KOPT-K1 (cell line): ENCODE data around the gene ATG4C.
"Not testable (repeated sequence)": the region's sequence is repeated elsewhere in the genome, so short reads cannot be mapped to it uniquely, and the experiment has no call there.

Experiments used
- H3K27ac ChIP-seq: fragments of 200-600 bp; sonication (generic); 2 replicates; pipeline ENCODE4 v1.5.1; 2016; ENCODE audit warnings: antibody characterized with exemption, mild to moderate bottlenecking, low read depth, low read length; ENCODE audit not compliant: poor library complexity, severe bottlenecking
- H3K36me3 ChIP-seq: fragments of 200-600 bp; sonication (generic); 2 replicates; pipeline ENCODE4 v1.5.1; 2017; ENCODE audit warnings: antibody characterized with exemption, mild to moderate bottlenecking, low read length, moderate library complexity; ENCODE audit not compliant: insufficient read depth
- H3K9me3 ChIP-seq: fragments of 200-600 bp; sonication (generic); 2 replicates; pipeline ENCODE4 v1.5.1; 2017; ENCODE audit warnings: antibody characterized with exemption, low read length, mild to moderate bottlenecking; ENCODE audit not compliant: insufficient read depth, poor library complexity, severe bottlenecking

Gene ATG4C

DNA sequence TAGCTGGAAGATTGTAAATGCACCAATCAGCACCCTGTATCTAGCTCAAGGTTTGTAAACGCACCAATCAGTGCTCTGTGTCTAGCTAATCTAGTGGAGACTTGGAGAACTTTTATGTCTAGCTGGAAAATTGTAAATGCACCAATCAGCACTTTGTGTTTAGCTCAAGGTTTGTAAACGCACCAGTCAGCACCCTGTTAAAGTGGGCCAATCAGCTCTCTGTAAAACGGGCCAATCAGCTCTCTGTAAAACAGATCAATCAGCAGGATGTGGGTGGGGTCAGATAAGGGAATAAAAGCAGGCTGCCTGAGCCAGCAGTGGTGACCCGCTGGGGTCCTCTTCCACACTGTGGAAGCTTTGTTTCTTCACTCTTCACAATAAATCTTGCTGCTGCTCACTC is 21.9 kb upstream of the ATG4C start:
- not testable (repeated sequence) for H3K9me3 ChIP-seq, H3K27ac ChIP-seq, H3K36me3 ChIP-seq

DNA sequence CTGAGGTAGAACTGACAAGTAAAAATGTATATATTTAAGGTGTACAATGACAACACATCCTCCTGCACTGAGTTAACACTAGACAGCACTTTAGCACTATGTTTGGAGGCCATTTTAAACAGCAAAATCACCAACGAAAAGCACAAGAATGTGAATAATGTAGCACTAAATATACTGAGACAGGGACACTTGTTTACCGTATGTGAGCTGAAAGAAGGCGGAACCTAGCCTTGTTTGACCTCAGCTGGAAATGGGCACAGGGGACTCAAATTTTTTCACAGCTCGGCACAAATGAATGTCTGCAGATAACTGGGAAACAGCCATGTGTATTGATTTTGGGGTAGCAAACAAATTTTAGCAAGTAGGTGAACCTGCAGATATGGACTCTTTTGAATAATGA is 18.0 kb upstream of the ATG4C start:
- Histone ChIP-seq H3K36me3 (no peaks in the 10 kb centered on the region), H3K27ac (no peak overlapping the region), H3K9me3 (no peaks in the 10 kb centered on the region)

DNA sequence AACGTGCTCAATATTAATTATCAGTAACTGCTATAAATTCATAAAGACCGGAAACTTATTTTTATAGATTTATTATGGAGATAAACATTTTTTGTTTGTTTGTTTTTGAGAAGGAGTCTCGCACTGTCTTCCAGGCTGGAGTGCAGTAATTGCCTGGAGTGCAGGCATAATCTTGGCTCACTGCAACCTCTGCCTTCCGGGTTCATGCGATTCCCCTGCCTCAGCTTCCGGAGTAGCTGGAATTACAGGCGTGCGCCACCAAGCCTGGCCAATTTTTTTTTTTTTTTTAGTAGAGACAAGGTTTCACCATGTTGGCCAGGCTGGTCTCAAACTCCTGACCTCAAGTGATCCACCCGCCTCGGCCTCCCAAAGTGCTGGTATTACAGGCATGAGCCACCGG is 15.4 kb upstream of the ATG4C start:
- not testable (repeated sequence) for H3K27ac ChIP-seq, H3K36me3 ChIP-seq
- peaks cover 14% of the 10 kb centered on the region for H3K9me3 ChIP-seq

DNA sequence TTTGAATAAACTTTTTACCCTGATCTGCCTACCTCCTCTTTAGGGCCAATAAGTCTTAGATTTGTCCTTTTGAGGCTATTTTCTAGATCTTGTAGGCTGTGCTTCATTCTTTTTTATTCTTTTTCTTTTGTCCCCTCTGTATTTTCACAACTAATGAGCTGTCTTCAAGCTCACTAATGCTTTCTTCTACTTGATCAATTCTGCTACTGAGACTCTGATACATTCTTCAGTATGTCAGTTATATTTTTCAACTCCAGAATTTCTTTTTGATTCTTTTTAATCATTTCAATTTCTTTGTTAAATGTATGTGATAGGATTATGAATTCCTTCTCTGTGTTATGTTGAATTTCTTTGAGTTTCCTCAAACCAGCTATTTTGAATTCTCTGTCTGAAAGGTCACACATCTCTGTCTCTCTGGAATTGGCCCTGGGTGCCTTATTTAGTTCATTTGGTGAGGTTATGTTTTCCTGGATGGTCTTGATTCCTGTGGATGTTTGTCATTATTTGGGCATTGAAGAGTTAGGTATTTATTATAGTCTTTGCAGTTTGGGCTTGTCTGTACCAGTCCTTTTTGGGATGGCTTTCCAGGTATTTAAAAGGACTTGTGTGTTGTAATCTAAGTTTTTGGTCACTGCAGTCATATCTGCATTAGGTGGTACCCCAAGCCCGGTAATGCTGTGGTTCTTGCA is 11.2 kb upstream of the ATG4C start:
- Histone ChIP-seq H3K9me3 (peaks cover 14% of the 10 kb centered on the region), H3K36me3 (no peaks in the 10 kb centered on the region), H3K27ac (no peak overlapping the region)

DNA sequence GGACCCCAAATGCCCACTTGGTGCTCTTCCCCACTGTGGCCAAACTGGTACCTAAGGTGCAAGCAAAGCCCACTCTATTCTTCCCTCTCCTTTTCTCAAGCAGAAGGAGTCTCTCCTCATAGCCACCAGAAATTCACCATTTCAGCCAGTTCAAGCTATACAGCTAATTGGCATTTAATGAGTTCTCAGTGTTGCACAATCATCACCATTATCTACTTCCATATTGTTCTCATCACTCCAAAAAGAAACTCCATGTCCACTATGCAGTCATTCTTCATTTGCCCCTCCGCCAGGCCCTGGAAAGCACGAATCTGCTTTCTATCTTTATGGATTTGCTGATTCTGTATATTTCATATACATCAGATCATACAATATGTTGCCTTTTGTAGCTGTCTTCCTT is 9.9 kb upstream of the ATG4C start:
- H3K27ac ChIP-seq = no peak overlapping the region
- peaks cover 14% of the 10 kb centered on the region for H3K9me3 ChIP-seq
- H3K36me3 ChIP-seq = no peaks in the 10 kb centered on the region

DNA sequence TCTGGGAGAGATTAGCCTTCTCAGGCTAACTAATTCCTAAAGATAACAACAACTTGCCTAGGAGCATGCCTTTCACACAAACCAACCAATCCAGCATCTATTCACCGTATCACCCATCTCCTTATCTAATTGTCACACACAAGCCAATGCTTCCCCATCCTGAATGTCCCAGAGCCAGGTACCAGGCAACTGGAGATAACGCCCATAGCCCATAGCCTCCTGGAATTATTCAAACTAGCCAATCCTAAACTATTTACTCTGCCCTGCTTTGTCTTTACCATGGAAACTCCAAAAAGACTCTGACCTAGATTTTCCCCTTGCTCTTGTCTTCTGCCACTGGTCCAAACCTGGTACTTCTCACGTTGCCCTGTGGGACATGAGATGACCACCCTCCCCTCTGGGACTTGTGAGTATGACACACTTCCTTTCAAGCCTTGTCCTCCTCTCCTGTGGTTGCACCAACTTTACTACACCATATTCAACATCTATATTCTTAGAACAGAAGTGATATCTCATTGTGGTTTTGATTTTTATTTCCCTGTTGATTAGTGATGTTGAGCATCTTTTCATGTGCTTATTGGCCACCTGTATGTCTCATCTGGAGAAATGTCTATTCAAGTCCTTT is 8.8 kb upstream of the ATG4C start:
- Histone ChIP-seq H3K9me3 (peaks cover 14% of the 10 kb centered on the region), H3K27ac (no peak overlapping the region), H3K36me3 (no peaks in the 10 kb centered on the region)

DNA sequence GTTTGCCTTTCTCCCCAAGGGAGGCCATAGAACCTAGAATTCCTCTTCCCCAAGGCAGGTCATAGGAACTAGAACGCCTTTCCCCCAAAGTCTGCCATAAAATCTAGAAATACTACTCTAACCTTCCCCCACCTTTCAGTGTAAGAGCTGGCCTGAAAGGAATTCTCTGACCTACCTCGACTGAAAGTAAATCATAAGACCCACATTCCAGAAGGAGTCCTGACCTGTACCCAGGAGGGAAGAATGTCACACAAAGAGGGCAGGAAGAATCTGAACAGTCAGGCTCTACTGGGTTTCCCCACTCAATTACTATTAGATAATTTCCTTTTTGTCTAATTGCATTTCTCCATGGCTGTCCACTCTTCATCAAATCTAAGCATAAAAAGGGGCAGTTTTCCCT is 5.7 kb upstream of the ATG4C start:
- no peak overlapping the region for H3K27ac ChIP-seq

DNA sequence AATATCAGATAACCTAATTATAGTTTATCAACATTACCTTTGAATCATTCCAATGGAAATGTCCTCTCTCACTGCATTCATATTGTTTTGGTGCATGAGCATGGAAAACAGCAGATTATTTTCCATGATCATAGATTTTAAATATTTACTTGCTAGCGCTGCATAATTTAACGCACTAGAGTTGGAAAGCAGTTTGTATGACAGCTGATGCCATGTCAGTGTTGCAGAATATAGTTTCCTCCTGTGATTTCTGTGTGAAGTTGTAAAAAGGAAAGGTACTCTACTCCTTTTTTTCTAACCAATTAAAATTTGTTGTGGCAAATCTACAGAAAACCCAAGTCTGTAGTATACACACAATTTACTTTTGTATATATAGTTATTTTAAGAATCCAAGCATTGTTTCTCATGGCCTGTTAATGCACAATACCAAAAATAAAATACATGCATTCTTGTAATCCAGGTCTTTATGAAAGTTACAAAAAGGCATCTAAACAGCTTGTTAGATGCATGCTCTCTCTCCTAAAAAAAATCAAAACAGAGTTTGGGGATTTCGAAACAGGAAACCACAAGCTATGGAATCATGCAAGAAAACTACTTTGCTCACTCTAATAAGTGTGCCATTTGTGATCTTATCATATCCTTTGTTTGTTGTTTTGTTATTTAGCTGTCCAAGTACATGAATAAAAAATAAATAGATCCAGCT is 1.9 kb upstream of the ATG4C start:
- no peaks in the 10 kb centered on the region for H3K9me3 ChIP-seq
- no peaks in the 10 kb centered on the region for H3K36me3 ChIP-seq
- no peak overlapping the region for H3K27ac ChIP-seq

More for the DNA sequence above, 5.7 kb upstream of the ATG4C start:
- H3K9me3 ChIP-seq = peaks cover under 1% of the 10 kb centered on the region
- no peaks in the 10 kb centered on the region for H3K36me3 ChIP-seq

DNA sequence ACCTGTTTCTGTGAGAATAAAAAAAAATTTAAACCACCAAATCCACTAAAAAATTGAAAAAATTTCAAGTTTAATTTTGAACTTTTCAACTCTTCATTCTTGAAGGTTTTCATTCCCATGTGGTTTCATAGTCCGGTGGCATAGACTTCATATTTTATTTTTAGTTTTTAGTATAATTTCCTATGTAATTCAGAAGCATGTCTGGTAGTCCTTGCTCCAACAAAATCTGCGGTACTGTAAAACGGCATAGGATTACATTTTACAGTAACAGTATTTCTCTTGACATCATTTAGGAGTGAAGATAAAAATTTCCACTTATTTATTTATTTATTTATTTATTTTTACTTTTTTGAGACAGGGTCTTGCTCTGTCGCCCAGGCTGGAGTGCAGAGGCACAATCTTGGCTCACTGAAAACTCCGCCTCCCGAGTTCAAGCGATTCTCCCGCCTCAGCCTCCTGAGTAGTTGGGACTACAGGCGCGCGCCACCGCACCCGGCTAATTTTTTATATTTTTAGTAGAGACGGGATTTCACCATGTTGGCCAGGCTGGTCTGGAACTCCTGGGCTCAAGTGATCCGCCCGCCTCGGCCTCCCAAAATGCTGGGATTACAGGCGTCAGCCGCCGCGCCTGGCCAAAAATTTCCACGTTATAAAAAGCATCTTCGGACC is 1.3 kb upstream of the ATG4C start:
- H3K9me3 ChIP-seq, H3K36me3 ChIP-seq, H3K27ac ChIP-seq: not testable (repeated sequence)

DNA sequence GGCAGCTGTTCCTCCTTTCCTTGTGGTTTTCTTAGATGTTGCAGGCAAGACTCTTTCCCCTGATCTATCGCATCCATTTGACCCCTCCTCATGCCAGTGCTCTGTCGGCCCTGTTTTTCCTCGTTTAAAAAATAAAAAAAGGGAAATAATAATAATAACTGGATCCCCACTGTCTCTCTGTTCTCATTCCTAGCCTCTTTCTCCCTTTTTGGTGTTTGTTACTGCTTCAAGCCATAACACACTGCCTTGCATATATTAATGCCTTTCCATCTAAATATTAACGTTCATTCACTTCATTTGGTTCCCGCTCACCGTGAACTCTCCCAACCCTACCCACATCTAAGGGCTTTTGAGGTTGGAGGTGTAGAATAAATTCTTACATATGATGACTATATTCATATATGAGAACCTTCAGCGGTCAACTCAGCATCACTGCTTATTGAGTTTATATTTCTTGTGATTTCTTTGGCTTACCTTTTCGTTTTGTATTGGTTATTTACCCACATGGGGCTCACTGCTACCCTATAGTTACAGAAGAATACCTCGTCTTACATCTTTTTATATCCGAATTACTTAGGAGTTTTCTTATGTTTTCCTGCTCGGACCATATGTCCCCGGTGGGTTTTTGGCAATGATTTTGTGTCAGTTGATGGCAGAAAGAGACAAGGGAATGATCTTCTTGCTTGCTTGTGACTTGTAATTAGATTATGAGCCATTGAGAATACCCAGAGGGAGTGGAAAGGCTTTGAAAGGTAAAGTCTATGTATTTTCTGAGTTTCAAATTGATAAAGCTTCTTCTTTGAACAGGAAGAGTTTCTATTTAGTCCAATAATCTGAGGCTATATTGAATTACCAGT is 805 bp downstream of the ATG4C start:
- H3K36me3 ChIP-seq = no peaks in the 10 kb centered on the region
- peak overlapping the region; percentile 96 for H3K27ac ChIP-seq
- no peaks in the 10 kb centered on the region for H3K9me3 ChIP-seq

DNA sequence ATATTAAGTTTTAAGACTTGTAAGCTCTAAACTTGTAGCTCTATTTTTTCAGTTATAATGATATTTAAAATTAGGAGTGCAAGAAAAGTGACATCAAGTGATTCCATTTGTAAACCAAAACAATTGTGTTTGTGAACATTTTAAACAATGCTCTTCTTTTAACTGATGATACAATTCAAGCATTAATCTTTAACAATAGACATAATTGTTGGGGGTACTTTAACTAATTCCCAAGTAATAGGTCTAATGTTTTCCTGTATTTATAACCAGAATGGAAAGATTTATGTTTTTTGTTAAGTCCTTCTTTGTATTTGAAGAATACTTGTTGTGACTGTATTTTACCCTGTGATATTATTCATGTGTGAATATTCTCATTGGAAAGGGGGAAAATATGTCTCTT is 6.8 kb downstream of the ATG4C start:
- Histone ChIP-seq H3K36me3 (no peaks in the 10 kb centered on the region), H3K27ac (no peak overlapping the region), H3K9me3 (no peaks in the 10 kb centered on the region)

DNA sequence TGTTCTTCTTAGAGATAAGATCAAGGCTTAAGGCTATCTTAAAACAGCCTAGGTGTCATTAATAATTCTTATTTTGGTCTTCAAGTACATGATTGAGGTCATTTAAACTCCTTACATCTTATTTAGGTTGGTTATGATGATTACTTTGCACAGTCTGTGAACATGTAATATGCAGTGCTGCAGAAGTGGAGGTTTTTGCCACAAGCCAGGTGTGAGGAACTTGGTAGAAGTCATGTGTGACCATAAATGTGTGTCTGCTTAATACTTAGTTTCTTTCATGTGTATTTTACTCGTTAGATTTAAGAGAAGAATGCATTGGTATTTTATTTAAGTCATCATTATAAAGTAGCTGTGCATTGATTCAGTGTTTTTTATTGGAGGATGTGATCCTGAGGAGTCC is 10.1 kb downstream of the ATG4C start:
- no peaks in the 10 kb centered on the region for H3K9me3 ChIP-seq
- H3K27ac ChIP-seq = no peak overlapping the region

DNA sequence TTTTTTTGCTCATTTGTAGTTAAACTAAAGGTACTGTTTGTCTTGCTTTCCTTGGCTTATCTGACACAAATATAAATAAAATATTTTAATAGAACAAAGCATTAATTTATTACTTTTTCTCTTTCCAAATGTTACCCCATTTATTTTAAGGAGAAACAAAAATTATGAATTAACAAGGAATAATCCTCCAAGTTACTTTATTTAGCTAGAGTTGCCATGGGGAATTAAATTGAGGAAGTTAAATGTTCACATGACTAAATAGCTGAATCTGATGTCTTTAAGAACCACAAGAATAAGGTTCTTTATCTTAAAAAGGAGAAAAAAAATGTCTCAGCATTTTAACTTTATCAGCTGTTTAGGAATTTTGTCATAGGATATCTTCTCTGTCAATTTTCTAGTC is 12.3 kb downstream of the ATG4C start:
- H3K27ac ChIP-seq = no peak overlapping the region
- no peaks in the 10 kb centered on the region for H3K36me3 ChIP-seq
- no peaks in the 10 kb centered on the region for H3K9me3 ChIP-seq

More for the DNA sequence above, 10.1 kb downstream of the ATG4C start:
- no peaks in the 10 kb centered on the region for H3K36me3 ChIP-seq

DNA sequence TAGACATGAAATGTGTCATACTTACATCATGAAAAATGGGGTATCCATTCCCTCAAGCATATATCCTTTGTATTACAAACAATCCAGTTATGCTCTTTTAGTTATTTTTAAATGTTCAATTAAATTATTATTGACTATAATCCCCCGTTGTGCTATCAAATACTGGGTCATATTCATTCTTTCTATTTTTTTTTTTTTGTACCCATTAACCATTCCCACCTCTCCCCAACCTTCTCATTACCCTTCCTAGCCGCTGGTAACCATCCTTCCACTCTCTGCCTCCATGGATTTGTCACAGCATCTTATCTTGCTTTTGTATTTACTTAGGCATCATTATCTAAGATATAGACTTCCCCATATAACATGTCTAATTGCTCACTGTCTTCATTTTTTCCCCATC is 15.8 kb downstream of the ATG4C start:
- Histone ChIP-seq H3K36me3 (no peaks in the 10 kb centered on the region), H3K9me3 (no peaks in the 10 kb centered on the region), H3K27ac (no peak overlapping the region)

DNA sequence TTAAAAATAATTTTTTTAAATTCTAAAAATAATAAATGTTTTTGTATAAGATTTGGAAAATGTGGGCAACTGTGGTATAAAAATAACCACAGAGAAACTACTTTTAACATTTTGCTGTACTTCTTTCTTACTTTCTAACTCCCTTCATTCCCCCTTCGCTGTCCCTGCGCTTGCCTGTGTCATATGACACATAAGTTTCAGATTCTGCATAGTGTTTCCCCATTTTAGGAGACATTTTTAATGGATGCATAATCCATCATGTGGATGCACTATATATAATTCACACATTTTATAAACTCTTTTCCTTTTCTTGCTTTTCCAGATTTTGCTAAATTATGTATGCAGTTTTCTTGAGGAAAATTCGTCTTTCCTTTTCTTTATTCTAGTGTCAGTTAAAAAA is 16.3 kb downstream of the ATG4C start:
- Histone ChIP-seq H3K9me3 (no peaks in the 10 kb centered on the region), H3K27ac (no peak overlapping the region), H3K36me3 (no peaks in the 10 kb centered on the region)
